Stimulated activated CD4-positive, alpha-beta T cell treated with anti-CD3 and anti-CD28 coated beads, Interleukin-1b, Interleukin-23, amount 100 ng/mL, for 24 hours (primary cell): ENCODE results near the gene CFAP57.

Experiments used
- DNase-seq, 4 experiments: peaks; one replicate each; pipeline ENCODE4 v3.0.0-alpha.2; 2020; ENCODE audit warnings: low read depth in 4 of 4, low spot score in 1 of 4

Gene CFAP57

DNA sequence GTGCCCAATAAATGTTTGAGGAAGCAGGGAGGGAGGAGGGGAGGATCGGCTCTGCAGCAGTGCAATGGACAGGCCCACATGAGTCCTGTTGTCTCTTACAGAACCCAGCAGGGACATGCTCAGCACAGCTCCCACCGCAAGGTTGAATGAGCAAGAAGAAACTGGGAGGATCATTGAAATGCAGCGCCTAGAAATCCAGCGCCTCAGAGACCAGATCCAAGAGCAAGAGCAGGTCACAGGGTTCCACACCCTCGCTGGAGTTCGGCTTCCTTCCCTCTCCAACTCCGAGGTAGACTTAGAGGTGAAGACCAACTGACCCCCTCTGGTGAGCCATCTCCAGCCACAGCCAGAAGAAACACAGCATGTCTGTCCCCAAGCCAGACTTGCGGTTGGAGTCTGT lies 81.7 kb downstream of the CFAP57 start:
- DNase-seq: no peak

DNA sequence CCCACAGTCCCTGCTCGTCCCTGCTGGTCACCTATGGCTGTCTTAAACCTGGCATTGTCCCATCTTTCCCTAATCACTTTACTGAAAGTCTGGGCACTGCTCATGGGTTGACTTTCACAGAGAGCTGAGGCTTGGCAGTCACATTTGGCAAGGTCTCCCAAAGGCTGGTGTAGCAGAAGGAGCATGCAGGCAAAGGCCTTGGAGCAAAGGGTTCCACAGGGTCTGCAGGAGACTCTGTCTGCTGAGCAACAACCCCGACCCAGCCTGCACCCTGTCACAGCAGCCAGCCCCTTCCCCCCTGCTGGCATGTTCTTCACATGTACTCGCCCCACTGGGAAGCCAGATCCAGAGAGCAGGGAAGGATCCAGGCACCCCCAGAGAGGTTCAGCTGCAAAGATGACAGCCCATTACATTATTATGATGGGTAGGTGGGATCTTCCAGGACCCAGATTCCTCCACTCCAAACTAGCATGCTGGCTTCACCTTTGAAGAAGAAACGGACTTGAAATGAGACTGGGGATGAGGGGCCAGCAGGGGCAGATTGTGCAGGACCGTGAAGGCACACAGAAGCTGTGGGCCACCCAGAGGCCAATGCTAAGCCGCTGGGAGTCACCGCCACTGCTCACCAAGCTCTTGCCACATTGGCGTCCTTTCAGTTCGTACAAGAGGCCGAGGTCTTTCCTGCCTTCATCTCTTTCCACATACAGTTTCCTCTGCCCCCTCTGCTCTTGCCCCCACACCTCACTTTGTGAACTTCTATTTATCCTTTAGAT lies 83.5 kb downstream of the CFAP57 start:
- DNase-seq: no peak

DNA sequence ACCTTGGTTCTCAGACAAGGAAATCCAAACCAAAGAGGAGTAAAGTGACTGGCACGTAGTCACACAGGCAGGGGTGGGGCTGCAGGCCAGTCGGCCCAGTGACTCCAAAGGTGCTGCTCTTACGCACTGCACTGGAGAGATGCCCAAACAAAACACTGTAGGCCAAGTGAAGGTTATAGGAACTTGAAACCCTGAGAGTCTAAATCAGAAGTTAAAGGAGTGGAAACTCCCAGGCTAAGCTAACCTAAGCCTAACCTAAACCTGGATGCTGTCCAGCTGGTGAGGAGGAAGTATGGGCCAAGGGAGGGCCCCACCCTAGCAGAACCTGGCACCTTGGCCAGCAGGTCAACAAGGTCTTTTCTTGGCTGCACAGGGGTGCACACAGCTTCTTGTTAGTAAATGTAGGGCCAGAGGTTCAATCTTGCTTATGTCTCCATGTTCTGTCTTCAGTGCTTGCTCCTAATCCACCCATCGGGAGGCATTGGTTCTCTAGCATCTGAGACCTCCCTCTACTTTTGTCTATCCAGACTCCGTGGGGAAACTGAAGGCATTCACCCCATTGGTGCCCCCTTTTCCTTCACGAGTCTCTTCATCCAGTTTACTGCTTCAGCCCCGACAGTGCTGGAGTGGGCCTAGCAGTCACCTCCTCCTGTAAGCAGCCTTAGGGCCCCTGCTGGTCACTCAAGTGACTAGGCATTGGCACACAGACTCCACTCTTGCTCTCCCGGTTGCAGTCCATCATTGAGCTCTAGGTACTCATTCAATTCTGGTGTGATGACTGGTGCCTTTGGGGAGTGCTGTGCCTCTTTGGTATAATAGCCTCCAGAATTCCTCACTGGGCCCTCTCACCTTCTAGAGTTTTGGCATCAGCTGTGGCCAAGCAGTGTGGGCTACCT lies 84.8 kb downstream of the CFAP57 start:
- DNase-seq: no peak

DNA sequence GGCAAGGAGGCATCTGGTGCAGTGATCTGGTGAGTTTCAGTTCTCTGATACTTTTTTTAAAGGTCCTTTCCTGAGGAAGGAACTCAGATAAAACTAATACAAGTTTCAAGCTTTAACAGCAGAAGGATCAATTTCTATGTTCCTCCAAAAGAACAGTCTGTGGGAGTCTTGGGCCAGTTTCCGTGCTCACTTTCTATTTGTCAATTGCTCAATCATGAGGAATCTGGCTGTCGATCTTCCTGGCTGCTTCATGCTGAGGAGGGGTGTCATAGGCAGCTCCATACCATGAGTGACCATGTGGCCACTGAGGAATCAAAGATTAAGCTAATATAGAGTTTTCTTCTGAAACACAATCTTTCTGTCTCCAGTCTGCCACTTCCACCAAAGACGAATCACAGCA lies 86.2 kb downstream of the CFAP57 start:
- no peak for DNase-seq

DNA sequence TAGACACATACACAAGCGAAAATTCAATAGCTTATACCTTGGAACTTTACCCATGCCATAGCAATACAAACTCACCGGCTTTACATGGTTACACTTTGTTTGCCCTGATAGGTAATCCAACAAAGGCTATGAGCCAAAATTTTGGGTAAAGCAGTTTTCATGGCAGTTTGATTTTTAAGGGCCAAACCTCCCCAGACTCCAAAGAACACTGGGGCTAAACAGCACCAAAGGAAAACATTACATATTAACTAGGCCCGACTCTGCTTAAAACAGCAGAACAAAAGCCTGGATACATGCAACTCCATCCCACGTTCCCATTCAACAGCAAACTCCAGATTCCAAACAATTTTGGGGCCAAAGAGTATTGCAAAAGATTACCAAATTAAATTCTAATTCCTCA lies 93.3 kb downstream of the CFAP57 start:
- DNase-seq: no peak

DNA sequence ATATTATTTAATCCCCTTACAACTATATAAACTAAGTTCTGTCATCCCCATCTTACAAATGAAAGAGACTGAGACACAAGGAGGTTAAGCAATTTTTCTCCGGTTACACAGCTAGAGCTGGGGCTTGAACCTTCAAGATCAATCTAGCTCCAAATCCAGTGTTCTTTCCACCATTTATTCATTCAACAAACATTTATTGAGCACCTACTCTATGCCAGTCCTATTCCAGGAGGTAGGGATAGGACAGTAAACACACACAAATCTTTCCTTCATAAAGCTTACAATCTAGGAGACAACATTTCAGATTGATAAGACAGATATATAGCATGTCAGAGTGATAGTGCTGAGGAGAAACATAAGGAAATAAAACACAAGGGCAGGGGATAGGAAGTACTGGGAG lies 94.8 kb downstream of the CFAP57 start:
- DNase-seq: no peak

DNA sequence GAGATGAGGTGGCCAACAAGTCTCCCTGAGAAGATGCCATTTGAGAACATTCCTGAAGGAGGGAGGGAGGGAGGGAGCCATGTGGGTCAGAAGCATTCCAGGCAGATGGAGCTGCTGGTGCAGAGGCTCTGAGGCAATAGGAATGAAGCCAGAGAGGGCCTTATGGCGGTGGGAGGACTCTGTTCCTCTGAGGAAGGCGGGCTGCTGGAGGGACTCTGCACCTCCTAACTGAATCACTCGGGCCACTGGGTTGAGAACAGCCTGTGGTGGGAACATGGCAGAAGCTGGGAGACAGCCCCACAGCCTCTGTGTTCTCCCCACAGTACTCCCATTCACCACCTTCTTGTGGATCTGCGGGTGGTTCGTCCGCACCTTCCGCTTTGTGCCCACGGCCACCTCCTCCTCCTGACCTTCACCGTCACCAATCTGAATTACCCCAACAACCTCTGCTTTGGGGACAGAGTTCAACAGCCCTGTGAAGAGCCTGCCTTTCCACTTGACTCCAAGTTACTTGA lies 95.2 kb downstream of the CFAP57 start:
- DNase-seq: no peak

DNA sequence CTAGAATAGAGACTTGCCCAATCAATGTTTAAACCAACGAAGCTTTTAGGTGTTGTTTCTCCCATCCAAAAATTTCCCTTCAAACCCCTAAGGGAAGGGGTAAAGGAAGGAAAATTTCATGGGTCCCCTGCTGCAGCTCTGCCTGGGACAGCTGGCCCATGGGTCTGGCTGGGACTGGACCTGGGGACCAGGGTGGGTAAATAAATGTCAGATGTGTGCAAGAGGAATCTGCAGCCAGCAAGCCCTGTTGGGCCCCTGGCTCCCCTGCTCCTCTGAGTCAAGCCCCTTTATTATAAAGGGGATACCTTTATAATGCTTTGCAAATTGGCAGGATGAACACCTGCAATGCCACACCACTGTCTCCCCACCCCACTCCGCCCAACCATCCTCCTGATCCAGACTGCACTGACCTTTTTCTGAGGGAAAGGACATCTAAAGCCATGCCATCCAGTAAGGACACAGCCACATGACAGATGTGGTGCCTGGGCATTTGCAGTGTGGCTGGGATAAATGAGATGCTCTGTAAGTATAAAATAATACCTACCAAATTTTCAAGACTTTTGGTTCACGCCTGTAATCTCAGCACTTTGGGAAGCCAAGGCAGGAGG lies 95.8 kb downstream of the CFAP57 start:
- DNase-seq: no peak

DNA sequence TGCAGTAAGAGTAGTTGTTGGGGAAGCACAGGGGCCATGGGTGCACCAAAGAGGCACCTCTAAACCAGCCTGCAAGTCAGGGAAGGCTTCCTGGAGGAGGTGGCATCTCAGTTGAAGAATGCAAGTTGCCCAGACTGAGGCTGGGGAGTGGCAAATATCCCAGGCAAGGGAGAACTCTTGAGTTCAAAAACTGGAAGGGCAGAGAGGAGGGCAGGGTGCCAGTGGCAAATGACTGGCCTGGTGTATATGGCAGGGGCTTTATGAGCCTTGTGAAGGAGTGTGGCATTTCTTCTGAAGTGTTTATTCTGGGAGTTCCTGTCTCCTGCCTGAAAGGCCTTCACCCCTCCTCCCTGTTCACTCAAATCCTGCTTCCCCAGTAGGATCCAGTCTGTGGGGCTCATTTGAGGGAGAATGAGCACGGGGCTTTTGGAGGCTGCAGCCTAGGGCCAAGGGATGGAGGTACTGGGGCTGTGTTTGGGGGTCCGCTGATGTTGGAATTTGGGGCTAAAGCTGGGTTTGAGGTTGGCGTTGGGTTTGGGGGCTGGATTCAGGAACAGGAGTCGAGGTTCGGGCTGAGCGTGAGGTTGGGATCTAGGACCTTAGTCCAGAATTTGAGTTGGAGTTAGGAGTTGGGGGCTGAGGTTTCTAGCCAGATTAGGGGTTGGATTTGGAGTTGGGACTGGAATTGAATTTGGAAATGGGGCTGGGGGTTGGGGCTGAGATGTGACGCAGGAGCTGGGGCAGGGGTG lies 97.7 kb downstream of the CFAP57 start, which contains the start of gene TMEM125:
Gene TMEM125 (plus strand): TSS at position 357 of the 749 bp plus-strand sequence. CDS start 2,740 bp downstream, outside the sequence.
- no peak for DNase-seq

DNA sequence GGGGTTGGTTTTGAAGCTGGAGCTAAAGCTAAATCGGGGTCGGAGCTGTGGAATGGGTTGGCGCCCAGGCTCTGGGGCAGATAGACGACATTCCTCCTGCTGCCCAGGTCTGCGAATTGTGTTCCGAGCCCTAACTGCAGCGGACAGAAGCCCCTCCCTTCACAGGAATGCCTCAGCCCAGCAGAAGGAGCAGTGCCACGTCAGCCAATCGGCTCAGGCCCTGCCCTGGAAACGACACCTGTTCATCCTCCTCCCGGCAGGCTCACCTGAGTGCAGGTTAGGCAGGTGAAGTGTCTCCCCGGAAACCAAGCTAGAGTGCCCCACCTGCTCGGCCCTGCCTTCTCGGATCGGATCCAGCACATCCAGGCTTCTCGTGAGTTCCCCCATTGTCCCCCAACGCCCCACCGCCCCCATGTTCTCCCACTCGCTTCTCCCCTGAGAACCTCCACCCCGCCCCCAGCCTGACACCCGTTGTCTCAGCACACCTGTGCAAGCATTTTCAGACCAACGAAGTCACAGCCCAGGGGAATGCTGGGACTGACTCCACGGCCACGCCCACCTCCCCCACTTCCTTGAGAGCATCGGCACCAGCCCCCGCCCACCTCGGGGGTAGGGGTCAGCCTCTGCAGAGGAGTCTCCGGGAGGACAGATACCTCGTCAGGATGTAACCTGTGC lies 98.4 kb downstream of the CFAP57 start:
- DNase-seq: no peak

DNA sequence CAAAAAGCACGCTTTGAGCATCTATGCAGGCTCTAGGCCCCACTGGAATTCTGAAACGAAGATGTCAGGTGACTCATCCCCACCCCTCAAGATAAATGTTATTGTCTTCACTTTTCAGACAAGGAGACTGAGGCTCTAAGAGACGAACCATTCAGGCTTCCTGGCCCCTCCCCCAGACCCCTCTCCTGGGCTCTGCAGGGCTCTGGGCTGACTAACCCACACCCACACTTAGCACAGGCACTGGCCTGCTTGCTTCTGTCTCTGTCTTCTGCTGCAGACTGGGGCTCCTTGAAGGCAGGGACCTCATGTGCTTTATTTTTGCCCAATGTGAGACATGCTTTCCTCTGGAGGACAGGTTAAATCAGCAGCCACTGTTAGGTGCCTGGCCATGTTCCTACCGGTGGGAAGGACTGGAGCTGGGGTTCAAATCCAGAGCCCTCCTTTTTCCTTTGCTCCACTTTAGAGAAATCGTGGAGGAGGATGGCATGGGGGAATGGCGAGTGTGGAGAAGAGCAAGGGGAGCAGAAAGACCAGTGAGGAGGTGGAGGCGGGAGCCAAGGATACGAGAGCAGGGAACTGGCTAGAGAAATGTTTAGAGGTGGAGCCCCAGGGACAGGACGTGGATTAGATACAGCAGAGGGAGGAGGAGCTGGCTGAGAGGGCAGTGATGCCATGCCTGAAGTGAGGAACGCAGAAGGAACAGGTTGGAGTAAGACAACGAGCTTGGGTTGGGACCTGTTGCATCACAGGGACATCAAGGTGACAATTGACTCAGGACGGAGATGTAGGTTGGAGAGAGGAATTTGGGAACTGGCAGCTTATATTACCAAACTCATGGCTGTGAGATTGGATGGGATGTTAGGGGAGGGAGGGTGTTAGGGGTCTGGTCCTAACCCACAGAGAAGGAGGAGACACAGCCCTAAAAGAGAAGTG lies 99.3 kb downstream of the CFAP57 start:
- DNase-seq: no peak

DNA sequence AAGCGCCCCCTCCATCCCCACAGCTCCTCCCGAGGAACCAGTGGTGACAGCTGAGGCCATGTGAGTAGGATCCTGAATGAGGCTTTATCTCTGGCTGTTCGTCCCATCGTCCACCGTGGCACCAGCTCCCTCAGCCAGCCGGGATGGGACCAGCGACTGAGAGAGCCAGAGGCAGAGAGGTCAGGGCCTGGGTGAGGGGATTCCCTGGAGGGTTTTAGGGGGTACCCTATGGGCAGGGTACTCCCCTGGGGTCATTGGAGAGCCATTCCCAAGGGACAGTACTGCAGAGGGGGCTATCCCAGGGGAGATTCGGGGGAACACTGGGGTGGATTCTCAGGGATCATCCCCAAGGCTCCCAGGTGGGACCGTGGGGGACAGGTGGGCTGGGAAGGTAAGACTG lies 100.0 kb downstream of the CFAP57 start:
- DNase-seq: no peak

DNA sequence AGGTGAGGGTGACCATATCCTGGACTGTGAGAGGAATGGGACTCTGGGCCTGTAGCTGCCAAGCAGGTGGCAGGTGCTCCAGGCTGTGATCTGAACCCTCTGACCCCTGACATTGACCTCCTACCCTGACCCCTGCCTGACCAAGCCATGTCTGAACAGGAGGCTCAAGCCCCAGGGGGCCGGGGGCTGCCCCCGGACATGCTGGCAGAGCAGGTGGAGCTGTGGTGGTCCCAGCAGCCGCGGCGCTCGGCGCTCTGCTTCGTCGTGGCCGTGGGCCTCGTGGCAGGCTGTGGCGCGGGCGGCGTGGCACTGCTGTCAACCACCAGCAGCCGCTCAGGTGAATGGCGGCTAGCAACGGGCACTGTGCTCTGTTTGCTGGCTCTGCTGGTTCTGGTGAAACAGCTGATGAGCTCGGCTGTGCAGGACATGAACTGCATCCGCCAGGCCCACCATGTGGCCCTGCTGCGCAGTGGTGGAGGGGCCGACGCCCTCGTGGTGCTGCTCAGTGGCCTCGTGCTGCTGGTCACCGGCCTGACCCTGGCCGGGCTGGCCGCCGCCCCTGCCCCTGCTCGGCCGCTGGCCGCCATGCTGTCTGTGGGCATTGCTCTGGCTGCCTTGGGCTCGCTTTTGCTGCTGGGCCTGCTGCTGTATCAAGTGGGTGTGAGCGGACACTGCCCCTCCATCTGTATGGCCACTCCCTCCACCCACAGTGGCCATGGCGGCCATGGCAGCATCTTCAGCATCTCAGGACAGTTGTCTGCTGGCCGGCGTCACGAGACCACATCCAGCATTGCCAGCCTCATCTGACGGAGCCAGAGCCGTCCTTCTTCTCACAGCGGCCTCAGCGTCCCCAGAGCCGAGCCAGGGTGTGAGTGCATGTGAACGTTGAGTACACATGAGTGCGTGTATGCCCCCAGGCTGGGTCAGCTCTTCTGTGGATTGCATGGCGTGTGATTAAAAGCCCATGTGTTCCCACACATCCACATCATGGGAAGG lies 100.7 kb downstream of the CFAP57 start:
- no peak for DNase-seq

DNA sequence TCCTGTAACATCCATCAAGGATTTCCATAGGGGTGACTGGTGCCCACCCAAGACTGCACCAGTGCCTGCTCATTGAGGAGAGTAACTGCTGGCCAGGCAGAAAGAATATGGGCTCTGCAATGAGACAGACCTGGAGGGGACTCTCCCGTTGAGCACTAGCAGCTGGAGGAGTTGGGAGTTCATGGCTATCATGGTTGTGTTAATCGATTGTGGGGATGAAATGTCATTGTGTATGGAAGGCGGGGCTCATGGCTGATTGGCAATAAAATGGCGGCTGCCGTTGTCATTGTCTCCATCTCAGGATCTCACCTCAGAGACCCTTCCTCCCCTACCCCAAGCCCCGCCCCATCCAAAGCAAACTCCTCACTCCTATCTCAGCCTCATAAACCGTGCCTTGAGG lies 101.6 kb downstream of the CFAP57 start:
- DNase-seq: no peak

DNA sequence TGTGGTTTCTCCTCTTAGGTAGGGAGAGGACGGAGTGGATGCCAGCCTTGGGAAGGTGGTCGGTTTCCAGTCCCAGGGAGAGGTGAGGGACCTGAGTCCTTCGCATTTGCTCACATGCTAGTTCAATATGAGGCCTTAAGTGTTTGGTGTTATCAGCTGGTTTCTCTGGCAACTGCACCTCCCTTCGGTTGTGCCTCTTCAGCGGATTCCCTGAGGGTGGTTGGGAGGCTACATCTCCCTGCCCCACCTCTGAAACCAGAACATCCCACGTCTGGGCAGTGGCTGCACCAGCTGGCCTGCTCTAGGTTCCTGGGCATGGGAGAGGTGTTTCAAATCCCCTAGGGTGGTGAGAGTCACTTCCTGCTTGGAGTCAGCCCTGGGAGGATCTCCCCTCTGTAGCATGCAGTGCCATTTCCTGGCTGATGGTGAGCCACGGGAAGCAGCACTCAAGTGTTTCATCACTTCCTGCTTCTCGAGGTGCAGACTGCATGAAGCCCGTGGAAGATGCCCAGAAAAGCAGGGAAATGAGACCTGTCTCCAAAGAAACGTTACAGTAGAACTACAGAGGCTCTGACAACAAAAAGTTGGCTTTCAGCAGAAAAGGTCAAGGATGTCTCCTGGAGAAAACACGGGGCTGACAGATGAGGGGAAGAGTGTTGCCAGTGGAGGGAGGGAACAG lies 102.1 kb downstream of the CFAP57 start:
- peak; percentile 6 to 24 (median 14) for DNase-seq

DNA sequence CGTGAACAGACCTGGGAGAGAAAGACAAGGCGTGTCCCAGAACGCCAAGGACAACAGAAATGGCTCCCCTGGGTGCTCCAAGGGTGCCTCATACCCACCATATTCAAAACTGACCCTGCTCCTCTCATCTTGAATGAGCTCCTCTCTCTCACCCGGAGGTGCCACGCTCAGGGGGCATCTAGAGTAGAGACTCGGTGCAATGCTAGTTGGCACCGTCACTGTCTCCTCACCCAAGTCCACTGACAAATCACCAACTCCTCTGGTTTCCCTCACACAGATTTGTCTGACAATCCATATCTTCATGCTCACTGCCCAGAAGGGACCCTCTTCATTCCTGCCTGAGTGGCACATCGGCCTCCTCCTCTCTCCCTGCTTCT lies 102.7 kb downstream of the CFAP57 start:
- no peak for DNase-seq

DNA sequence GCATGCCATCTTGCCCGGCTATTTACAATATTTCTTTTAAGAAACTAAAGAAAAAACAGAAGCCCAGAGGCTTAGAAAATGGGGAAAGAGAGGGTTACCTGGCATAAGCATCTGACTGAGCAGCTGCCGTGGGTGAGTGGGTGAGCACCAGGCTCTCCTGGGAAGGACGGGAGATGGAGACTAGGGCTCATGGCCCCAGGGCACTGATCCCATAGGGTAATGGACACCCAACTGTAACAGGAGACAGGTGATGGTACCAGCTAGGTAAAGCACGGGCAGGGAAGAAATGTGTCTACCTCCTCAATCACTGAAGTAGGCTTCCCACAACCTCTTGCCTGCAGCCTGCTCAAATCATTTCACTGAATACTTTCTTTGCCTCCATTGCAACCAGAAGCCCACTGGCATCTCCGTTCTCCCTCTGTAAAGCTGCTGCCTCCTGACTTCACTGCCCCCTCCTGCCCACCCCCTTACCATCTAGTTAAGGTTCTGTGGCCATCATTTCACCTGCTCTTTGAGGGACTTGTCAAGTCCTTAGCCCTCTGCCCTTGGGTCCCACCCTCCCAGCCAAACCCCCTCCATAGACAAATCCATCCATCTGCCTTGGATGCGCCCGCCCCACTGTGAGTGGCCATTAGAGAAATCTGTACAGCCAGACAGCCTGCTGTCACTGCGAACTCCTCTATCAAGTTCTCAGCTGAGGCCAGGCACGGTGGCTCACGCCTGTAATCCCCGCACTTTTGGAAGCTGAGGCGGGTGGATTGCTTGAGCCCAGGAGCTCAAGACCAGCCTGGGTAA lies 103.9 kb downstream of the CFAP57 start:
- DNase-seq: no peak
